GM18861 (cell line): ENCODE results near the gene LINGO3.
"Not testable (repeated sequence)": the region's sequence is repeated elsewhere in the genome, so short reads cannot be mapped to it uniquely, and the experiment has no call there.

Experiments used
- ATAC-seq: cut with Tn5 transposase; IDR thresholded peaks from one replicate; pipeline ENCODE4 v1.9.1; 2021; ENCODE audit not compliant: unreplicated experiment

Gene LINGO3

GRCh38 chr19:2308114-2308556 lies at the start of gene LINGO3:
Gene LINGO3, minus strand, starts transcription at chr19:2308154. Its CDS starts 16,378 bp downstream, at chr19:2291776.
- ATAC-seq = no peak

DNA sequence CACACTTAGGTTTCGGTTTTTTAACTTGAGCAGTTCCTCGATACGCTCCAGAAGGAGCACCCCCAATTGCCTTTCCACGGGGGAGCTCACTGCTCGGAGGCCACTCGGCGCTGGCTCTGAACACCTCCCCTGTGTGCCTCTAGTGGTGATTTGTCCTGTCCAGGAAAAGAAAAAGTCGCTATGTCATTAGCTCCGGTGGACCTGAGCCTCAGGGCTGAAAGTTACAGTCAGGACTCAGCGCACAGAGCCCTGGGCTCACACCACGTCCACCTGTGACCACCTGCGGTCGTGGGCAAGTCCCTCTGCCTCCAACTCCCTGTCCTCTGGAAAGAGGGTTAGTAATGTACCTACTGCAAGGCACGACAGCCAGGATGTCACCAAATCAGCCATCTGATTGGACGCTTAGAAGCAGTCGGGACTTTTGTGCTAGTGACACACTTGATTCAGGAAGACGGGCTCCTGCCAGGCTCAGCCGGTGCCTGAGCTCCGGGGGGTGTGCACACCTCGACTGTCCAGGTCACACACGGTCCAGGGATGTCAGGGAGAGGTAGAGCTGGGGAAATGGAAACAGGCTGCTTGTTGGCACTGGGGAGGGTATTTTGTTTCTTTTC lies 48.2 kb upstream of the LINGO3 start:
- no peak for ATAC-seq

DNA sequence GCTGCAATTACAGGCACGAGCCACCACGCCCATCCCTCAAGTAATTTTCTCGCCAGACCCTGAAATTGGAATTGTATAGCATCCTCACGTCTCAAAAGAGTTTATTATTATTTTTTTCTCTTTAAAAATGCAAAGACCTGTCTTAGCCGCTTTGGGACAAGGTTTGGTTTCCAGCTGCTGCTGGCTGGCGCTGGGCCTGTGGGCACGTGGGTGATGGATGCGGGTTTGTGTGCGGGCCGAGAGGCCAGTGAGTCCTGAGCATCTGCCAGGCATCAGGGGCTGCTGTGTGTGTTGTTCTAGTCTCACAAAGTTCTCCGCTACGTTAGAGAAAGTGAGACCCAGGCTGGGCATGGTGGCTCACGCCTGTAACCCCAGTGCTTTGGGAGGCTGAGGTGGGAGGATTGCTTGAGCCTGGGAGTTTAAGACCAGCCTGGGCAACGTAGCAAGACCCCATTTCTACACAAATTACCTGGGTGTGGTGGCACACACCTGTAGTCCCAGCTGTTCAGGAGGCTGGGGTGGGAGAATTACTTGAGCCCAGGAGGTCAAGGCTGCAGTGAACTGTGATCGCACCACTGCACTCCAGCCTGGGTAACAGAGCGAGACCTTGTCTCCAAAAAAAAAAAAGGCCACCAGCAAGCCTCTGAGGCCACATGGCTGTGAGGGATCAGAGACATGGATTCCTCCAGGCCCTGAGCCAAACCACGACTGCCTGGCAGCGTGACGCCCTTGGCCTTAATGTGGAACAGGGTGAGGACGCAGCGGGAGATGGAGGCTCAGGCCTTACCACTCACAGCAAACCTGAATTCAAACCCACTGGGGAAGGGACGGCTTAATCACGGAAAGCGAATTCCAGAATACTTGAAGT lies 47.4 kb upstream of the LINGO3 start:
- no peak for ATAC-seq

GRCh38 chr19:2354670-2355069 lies 46.7 kb upstream of the LINGO3 start:
- no peak for ATAC-seq

GRCh38 chr19:2353887-2354592 lies 46.1 kb upstream of the LINGO3 start:
- ATAC-seq = no peak

GRCh38 chr19:2353159-2353886 lies 45.4 kb upstream of the LINGO3 start:
- no peak for ATAC-seq

DNA sequence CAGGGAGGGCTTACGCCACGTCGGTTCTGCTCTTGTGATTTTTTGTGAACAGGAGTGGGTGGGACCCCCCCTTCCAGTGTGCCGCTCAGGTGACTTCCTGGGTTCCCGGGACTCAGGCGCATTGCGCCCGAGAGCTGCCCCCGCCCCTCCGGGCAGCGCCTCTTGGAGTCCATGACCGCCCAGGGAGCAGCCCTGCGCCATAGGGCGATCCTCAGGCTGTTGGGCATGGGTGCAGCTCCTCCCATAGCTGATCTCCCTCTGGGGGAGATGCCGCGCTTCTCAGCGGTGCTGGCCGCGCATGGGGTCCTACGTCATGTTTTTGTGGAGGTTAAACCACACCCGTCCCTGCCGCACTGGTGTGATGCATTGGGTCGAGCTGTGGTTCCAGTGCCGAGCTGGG lies 44.2 kb upstream of the LINGO3 start:
- ATAC-seq = no peak

GRCh38 chr19:2351591-2351990 lies 43.6 kb upstream of the LINGO3 start:
- ATAC-seq = no peak

GRCh38 chr19:2350656-2351055 lies 42.7 kb upstream of the LINGO3 start:
- ATAC-seq = no peak

- not testable (repeated sequence) for ATAC-seq
Observed at GRCh38 chr19:2349818-2350217, 41.9 kb upstream of the LINGO3 start.

DNA sequence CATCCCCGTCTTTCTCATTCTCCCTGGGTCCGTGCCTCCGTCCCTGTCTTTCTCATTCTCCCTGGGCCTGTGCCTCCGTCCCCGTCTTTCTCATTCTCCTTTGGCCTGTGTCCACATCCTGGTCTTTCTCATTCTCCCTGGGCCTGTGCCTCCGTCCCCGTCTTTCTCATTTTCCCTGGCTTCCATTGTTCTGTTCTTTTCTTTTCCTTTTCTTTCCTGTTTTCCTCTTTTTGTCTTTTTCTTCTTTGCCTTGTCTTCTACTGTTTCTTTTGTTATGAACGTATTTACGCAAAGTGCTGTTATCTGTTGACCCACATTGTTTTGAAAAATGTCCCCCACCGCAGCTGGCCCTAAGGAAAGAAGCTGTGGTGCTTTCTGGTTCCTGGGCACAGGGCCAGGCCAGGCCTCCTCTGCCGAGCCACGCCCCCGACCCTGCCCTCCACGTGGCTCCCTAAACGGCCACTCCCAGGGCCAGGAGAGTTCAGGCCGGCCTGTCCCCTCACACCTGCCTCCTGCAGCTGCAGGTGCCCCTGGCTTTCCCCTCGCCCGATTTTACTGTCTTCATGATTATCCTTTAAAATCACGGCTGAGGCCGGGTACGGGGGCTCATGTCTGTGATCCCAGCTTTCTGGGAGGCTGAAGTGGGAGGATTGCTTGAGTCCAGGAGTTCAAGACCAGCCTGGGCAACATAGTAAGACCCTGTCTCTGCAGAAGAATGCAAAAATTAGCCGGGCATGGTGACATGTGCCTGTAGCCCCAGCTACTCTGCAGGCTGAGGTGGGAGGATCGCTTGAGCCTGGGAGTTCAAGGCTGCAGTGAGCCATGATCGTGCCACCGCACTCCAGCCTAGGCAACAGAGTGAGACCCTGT lies 38.1 kb upstream of the LINGO3 start:
- no peak for ATAC-seq

DNA sequence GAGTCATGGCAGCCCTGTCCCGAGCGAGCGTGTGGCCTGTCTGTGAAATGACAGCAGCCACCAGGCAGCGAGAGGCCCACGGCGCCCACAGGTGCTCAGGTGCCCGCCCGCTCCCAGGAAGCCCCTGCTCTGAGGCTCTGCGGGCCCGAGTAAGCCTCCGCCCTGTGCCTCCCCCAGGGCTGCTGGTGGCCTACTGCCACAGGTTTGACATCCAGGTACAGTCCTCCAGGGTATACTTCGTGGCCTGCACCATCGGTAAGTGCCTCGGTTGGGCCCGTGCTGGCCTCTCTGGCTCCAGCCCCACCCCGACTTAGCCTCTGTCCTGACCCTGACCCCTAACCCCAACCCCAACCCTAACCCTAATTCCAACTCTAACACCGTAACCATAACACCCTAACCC lies 37.1 kb upstream of the LINGO3 start:
- no peak for ATAC-seq

DNA sequence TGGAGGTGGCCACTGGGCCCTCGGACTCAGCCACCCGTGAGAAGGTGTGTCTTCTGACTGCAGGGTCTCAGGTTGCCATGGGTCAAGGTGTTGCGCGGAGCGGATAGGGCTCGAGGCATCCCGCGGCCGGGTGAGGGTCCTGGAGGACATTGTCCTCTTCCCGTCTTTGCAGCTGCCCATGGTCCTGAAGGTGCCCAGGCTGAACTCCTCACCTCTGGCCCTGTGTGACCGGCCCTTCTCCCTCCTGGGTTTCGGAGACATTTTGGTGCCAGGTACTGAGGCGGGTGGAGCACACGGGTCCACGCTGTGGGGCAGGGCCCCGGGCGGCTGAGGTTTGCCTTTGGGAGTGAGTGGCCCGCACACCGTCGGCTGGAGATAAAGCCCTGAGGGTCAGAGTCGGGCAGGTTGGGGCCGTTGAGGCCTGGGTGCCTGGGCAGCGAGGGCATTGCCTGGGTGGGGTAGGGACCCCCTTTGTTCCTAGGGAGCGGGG lies 36.5 kb upstream of the LINGO3 start:
- ATAC-seq = no peak

- ATAC-seq = no peak
Observed at GRCh38 chr19:2343289-2343982, 35.5 kb upstream of the LINGO3 start.

- ATAC-seq = no peak
Observed at GRCh38 chr19:2342656-2343288, 34.8 kb upstream of the LINGO3 start.

DNA sequence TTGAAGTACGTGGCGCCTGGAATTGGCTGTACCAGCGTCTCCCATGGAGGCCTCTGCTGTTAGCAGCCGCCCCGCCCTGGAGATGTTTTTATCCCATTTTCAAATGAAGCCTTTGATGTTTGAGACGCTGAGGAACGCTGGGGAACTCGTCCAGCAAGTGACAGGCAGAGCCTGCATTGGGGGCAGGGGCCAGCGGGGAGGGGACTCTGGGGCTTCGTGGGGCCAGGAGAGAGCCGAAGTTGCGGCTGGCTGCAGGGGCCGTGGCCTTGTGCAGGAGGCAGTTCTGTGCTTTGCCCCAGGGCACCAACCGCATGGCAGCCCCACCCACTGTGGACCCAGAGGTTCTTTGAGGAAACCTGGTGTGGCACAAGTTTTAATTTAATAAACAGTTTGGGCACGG lies 34.0 kb upstream of the LINGO3 start:
- no peak for ATAC-seq

- ATAC-seq = no peak
Observed at GRCh38 chr19:2341244-2341751, 33.3 kb upstream of the LINGO3 start.

GRCh38 chr19:2340496-2341243 lies 32.7 kb upstream of the LINGO3 start:
- ATAC-seq = no peak
